ENCODE measurements around the gene TLR6.
"Not testable (repeated sequence)": the region's sequence is repeated elsewhere in the genome, so short reads cannot be mapped to it uniquely, and the experiment has no call there.

TLR6 gene

GRCh38 chr4:38785041-38785790 lies 71.4 kb downstream of the TLR6 start:
- DNase-seq = no peak

DNA sequence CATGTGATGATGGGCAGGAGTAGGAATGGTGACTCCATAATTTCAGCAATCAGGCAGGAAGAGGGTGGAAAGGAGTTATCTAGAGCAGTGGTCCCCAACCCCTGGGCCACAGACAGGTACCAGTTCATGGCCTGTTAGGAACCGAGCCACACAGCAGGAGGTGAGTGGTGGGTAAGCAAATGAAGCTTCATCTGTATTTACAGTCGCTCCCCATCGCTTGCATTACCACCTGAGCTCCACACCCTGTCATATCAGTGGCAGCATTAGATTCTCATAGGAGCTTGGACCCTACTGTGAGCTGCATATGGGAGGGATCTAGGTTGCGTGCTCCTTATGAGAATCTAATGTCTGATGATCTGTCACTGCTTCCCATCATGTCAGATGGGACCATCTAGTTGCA lies 72.5 kb downstream of the TLR6 start:
- DNase-seq = no peak

DNA sequence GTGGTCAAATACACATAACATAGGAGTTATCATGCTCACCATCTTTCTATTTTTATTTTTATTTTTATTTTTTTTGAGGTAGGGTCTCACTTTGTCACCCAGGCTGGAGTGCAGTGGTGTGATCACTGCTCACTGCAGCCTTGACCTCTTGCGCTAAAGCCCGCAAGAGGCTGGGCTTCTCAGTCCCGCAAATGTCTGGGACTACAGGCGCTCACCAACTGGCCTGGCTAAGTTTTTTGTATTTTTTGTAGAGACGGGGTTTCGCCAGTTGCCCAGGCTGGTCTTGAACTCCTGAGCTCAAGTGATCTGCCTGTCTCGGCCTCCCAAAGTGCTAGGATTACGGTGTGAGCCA lies 73.5 kb downstream of the TLR6 start:
- DNase-seq = no peak

- DNase-seq = peak; percentile 12
Observed at GRCh38 chr4:38782452-38783108, 74.0 kb downstream of the TLR6 start, which contains the start of gene TLR10. TSS of gene TLR10 (minus strand) at chr4:38782990. CDS start at chr4:38775590, 7,400 bp downstream.

- DNase-seq = no peak
Observed at GRCh38 chr4:38781854-38782261, 74.8 kb downstream of the TLR6 start.

DNA sequence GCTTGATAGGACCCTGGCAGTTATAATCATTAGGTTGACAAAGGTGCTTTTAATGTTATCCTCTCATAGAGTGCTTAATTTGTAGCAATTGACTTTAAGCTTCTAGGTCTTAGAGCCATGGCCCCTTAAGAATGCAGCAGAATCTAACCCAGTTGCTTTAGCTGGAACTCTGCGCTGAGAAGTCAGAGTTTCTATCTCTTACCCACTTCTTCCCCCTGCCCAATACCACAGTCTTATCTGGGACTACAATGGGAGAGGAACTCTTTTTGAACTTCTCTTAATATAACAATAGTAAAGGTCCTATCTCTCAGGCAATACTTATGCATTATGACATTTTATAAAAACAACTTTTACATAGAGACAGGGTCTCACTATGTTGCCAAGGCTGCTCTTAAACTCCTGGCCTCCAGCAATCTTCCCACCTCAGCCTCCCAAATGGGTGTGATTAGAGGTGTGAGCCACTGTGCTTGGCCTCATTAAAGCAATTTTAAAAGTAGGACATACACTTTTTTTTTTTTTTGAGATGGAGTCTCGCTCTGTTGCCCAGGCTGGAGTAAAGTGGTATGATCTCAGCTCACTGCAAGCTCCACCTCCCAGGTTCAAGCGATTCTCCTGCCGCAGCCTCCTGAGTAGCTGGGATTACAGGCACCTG lies 75.7 kb downstream of the TLR6 start:
- no peak for DNase-seq

DNA sequence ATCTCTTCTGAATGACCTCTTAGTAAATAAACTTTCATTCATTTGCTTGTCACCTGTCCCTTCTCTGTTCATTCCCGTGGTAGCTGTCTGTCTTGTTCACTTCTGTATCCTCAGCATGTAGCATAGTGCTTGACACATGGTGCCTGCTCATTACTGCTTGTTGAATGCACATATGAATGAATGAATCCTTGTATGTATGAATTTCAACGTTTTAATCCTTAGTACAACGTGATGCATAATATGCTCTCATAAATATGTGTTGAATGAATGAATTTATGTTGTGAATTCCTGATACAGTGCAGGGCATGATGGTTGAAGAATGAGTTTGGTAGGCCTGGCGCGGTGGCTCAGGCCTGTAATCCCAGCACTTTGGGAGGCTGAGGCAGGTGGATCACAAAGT lies 76.8 kb downstream of the TLR6 start:
- no peak for DNase-seq

DNA sequence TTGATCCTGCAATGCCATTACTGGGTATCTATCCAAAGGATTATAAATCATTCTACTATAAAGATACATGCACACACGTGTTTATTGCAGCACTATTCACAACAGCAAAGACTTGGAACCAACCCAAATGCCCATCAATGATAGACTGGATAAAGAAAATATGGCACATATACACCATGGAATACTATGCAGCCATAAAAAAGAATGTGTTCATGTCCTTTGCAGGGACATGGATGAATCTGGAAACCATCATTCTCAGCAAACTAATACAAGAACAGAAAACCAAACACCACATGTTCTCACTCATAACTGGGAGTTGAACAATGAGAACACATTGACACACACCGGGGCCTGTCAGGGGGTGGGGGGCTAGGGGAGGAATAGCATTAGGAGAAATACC lies 78.7 kb downstream of the TLR6 start:
- DNase-seq = not testable (repeated sequence)

DNA sequence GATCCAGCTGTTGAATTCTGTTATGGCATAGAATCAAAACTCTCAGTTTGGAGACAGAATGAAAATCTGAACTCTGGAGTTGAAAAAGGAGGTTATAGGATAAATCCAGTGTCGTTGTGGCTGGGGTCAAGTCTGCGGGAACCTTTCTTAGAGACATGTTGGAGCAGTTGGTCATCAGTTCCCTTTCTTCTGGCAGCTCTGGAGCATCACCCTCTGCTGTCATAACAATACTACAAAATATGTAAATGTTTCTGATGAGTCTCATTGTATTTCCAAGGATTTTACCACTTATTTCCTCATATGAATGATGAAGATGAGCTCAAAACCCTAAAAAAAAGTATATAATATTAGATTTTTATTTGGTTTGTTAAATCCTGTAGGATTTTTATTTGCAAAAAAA lies 81.3 kb downstream of the TLR6 start:
- DNase-seq = no peak

DNA sequence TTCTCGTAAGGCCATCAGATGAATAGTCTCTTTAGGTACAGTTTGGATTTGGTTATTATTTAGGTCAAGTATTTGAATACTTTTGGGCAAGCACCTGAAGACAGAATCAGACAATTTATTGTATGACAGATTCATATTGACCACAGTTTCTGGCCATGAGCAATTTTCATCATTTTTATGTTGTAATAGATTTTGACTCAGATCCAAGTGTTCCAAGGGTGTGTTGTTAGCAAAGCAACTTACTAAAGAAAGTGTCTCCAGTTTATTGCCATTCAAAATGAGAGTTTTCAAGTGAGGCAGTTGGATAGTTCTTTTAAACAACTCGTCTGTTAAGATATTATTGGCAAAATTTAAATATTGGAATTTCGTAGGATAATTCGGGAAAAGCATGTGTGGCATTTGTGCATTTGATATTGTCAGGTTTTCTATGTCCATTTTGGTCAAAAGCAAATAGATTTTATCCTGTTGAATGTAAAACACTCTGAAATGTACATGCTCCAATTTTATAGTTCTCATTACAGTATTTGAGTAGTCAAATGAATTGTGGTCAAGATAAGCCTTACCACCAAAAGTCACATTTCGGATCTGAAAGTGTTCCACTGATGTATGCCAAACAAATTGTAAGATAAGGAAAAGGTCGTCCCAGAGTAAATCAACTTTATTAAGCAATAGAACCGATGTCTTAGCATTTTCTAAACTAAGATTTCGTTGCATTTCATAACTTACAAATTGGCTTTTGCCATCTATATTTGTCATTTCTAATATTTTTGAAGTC lies 82.2 kb downstream of the TLR6 start:
- no peak for DNase-seq
